ENCODE results near the gene IDNK.
A peak's percentile ranks its signal among the peaks of the same experiment; 100 is the strongest.
"Not testable (repeated sequence)": the region's sequence is repeated elsewhere in the genome, so short reads cannot be mapped to it uniquely, and the experiment has no call there.

IDNK gene

GRCh38 chr9:83622939-83623678 is at the start of gene IDNK:
IDNK (plus strand) TSS chr9:83623143; CDS start chr9:83623172, 29 bp downstream.
- peak; percentile 44 for DNase-seq

GRCh38 chr9:83574482-83574881 is 48.5 kb upstream of the IDNK start:
- DNase-seq = no peak

GRCh38 chr9:83582029-83582428 is 40.9 kb upstream of the IDNK start:
- DNase-seq = no peak

- peak; percentile 26 for DNase-seq
These were observed 39.6 kb upstream of the IDNK start for GRCh38 chr9:83583151-83584014.

GRCh38 chr9:83584995-83585394 is 37.9 kb upstream of the IDNK start:
- DNase-seq = peak; percentile 22

GRCh38 chr9:83588256-83588655 is 34.7 kb upstream of the IDNK start:
- DNase-seq = no peak

- peak; percentile 26 for DNase-seq
These were observed 25.9 kb upstream of the IDNK start for GRCh38 chr9:83596899-83597504.

- no peak for DNase-seq
These were observed 24.5 kb upstream of the IDNK start for GRCh38 chr9:83598487-83598886.

GRCh38 chr9:83599071-83599470 is 23.9 kb upstream of the IDNK start:
- no peak for DNase-seq

- DNase-seq = no peak
These were observed 21.5 kb upstream of the IDNK start for GRCh38 chr9:83601463-83601862.

- not testable (repeated sequence) for DNase-seq
These were observed 15.3 kb upstream of the IDNK start for GRCh38 chr9:83607620-83608019.

GRCh38 chr9:83613298-83613697 is 9.6 kb upstream of the IDNK start:
- DNase-seq = not testable (repeated sequence)

GRCh38 chr9:83617299-83617698 is 5.6 kb upstream of the IDNK start:
- no peak for DNase-seq

GRCh38 chr9:83620841-83621636 is 1.9 kb upstream of the IDNK start:
- DNase-seq = peak; percentile 31

GRCh38 chr9:83622433-83622938 is 457 bp upstream of the IDNK start:
- no peak for DNase-seq

GRCh38 chr9:83623679-83624076 is 735 bp downstream of the IDNK start:
- DNase-seq = no peak

GRCh38 chr9:83625178-83625577 is 2.2 kb downstream of the IDNK start:
- no peak for DNase-seq

- DNase-seq = no peak
These were observed 5.6 kb downstream of the IDNK start for GRCh38 chr9:83628540-83628939.

GRCh38 chr9:83629433-83630104 is 6.6 kb downstream of the IDNK start:
- DNase-seq = no peak

GRCh38 chr9:83630938-83631457 is 8.1 kb downstream of the IDNK start:
- no peak for DNase-seq

GRCh38 chr9:83633255-83633654 is 10.3 kb downstream of the IDNK start:
- DNase-seq = no peak

GRCh38 chr9:83633676-83634075 is 10.7 kb downstream of the IDNK start:
- DNase-seq = no peak

Measured in NCI-H345 (cell line).